ENCODE results near the gene SLC66A2. TPM values are rescaled to one million over a fixed set of nuclear protein-coding genes. Genes with fewer than 3 reads are reported as not detected.
"Not testable (repeated sequence)": the region's sequence is repeated elsewhere in the genome, so short reads cannot be mapped to it uniquely, and the experiment has no call there.

SLC66A2 gene
- total RNA-seq, 1 donor from 2014 or later: 29.1 TPM

GRCh38 chr18:79877163-79878091 is 74.0 kb downstream of the SLC66A2 start:
- ATAC-seq: no peak

- peak; percentile 88 for ATAC-seq
Observed at GRCh38 chr18:79876497-79876896, 75.0 kb downstream of the SLC66A2 start.

- peak; percentile 49 for ATAC-seq
Observed at GRCh38 chr18:79875931-79876461, 75.5 kb downstream of the SLC66A2 start.

- ATAC-seq: no peak
Observed at GRCh38 chr18:79875531-79875919, 75.9 kb downstream of the SLC66A2 start.

GRCh38 chr18:79874553-79875530 is 76.6 kb downstream of the SLC66A2 start:
- no peak for ATAC-seq

- ATAC-seq: no peak
Observed at GRCh38 chr18:79873449-79874110, 77.9 kb downstream of the SLC66A2 start.

- ATAC-seq: no peak
Observed at GRCh38 chr18:79872527-79873444, 78.7 kb downstream of the SLC66A2 start.

GRCh38 chr18:79871481-79872091 is 79.9 kb downstream of the SLC66A2 start:
- no peak for ATAC-seq

- no peak for ATAC-seq
Observed at GRCh38 chr18:79871026-79871390, 80.4 kb downstream of the SLC66A2 start.

- no peak for ATAC-seq
Observed at GRCh38 chr18:79870301-79871025, 81.0 kb downstream of the SLC66A2 start.

- ATAC-seq: no peak
Observed at GRCh38 chr18:79869591-79870300, 81.7 kb downstream of the SLC66A2 start.

- peak; percentile 22 for ATAC-seq
Observed at GRCh38 chr18:79868811-79869541, 82.5 kb downstream of the SLC66A2 start.

GRCh38 chr18:79868168-79868784 is 83.2 kb downstream of the SLC66A2 start:
- ATAC-seq: no peak

- no peak for ATAC-seq
Observed at GRCh38 chr18:79867666-79868065, 83.8 kb downstream of the SLC66A2 start.

GRCh38 chr18:79866889-79867574 is 84.4 kb downstream of the SLC66A2 start:
- ATAC-seq: peak; percentile 33

- not testable (repeated sequence) for ATAC-seq
Observed at GRCh38 chr18:79865951-79866350, 85.5 kb downstream of the SLC66A2 start.

GRCh38 chr18:79864955-79865354 is 86.5 kb downstream of the SLC66A2 start:
- ATAC-seq: not testable (repeated sequence)

Measured in esophagus mucosa (tissue), 1 donor.